ENCODE measurements around the gene AKAP5.

DNA sequence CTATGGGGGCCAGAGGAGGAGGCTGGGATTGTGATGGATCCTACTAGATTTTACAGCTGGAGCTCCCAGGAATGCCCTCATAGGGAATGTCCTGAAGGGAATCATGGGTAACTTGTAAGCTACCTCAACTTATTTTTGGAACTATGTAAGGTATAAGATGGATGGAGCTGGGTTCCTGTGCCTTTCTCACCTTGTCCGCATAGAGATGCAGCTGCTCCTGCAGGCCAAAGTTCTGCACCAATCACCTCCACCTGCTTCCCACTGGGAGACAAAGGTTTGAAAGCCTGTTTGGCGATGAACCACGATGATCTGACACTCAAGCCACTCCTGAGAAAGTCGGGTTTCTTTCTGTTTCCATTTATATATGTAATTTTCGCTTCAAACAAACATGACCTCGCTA lies 648 bp upstream of the AKAP5 start:
- TF ChIP-seq RBBP5 (IDR thresholded peaks at IDR 0.05; ENCODE audit: borderline replicate concordance, low read depth, low read length): no peak
- TF ChIP-seq, protein P1, sequence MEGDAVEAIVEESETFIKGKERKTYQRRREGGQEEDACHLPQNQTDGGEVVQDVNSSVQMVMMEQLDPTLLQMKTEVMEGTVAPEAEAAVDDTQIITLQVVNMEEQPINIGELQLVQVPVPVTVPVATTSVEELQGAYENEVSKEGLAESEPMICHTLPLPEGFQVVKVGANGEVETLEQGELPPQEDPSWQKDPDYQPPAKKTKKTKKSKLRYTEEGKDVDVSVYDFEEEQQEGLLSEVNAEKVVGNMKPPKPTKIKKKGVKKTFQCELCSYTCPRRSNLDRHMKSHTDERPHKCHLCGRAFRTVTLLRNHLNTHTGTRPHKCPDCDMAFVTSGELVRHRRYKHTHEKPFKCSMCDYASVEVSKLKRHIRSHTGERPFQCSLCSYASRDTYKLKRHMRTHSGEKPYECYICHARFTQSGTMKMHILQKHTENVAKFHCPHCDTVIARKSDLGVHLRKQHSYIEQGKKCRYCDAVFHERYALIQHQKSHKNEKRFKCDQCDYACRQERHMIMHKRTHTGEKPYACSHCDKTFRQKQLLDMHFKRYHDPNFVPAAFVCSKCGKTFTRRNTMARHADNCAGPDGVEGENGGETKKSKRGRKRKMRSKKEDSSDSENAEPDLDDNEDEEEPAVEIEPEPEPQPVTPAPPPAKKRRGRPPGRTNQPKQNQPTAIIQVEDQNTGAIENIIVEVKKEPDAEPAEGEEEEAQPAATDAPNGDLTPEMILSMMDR (IDR thresholded peaks at IDR 0.05; ENCODE audit: control extremely low read depth in 1 of 3, insufficient read depth in 1 of 3, low read depth in 1 of 3, low read length in 3 of 3): no peak
